ENCODE measurements around the gene CLHC1. TPM values are rescaled to one million over a fixed set of nuclear protein-coding genes. Genes with fewer than 3 reads are reported as not detected.

Gene CLHC1
- total RNA-seq, 1 experiment from 2014 or later, result 11.1 TPM

DNA sequence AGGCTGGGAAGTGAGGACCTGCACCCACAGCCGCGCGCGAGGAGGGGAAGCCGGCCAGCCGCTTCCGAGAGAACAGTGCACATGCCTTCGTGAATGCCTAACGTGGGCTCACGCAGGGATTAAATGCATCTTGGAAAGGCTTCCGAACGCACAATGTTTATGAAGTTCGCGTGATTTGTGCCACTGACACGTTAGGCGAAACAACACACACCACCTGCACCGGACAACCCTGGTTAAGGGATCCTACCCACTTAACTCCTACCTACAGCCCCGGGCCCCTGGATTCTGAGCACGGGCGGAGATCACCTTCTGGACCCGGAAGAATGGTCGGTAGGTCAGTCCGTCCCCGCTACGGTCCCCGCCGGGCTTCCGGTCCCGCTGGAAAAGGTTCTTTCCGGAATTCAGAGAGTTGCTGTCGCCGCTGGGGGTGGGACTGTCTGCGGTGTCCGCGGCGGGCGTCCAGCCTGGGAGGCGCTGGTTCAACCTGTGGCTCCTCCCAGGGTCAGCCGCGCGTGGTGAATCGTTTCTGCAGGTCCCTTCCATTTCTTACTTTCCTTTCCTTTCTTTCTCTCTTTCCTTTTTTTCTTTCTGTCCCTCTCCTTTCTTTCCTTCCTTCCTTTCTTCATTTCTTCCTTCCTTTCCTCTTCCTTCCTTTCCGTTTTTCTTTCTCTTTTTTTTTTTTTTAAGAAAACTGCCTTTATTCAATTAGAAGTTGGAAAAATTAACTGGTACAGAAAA, 37.0 kb upstream of the CLHC1 start, which contains the start of gene MTIF2 (continued):
- TF ChIP-seq REST (IDR thresholded peaks at IDR 0.05; ENCODE audit: low read depth) (no peak), TCF7L2 (IDR thresholded peaks at IDR 0.05; ENCODE audit: borderline replicate concordance, extremely low read depth, insufficient read depth, insufficient read length) (peak; percentile 41), EZH2phosphoT487 (IDR thresholded peaks at IDR 0.05; ENCODE audit: borderline replicate concordance) (no peak), SRF (IDR thresholded peaks at IDR 0.05; ENCODE audit: low read depth) (peak; percentile 94), ZNF274 (IDR thresholded peaks at IDR 0.05; ENCODE audit: low read depth, low read length) (no peak), EZH2 (IDR thresholded peaks at IDR 0.05) (no peak), EGR1 (IDR thresholded peaks at IDR 0.05; ENCODE audit: low read depth) (peak; percentile 77), SP1 (IDR thresholded peaks at IDR 0.05; ENCODE audit: low read depth) (peak; percentile 72), JUND (IDR thresholded peaks at IDR 0.05) (peak; percentile 49), ELF1 (IDR thresholded peaks at IDR 0.05; ENCODE audit: borderline replicate concordance, low read depth) (peak; percentile 96), CBX3 (IDR thresholded peaks at IDR 0.05; ENCODE audit: low read depth) (peak; percentile 99), ZFX (IDR thresholded peaks at IDR 0.05) (peak; percentile 44; the same call in 1 of the 2 replicates), POLR2A (IDR thresholded peaks at IDR 0.05; ENCODE audit: borderline replicate concordance, extremely low read depth, insufficient read depth, insufficient read length) (peak; percentile 92), SIN3A (IDR thresholded peaks at IDR 0.05; ENCODE audit: low read depth) (peak; percentile 96)
- TF ChIP-seq, protein P1, sequence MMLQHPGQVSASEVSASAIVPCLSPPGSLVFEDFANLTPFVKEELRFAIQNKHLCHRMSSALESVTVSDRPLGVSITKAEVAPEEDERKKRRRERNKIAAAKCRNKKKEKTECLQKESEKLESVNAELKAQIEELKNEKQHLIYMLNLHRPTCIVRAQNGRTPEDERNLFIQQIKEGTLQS (IDR thresholded peaks at IDR 0.05), result no peak

All from HCT116 (cell line).